Measurements from ENCODE around the gene ERF. TPM values are rescaled to one million over a fixed set of nuclear protein-coding genes. Genes with fewer than 3 reads are reported as not detected.

Gene ERF
- total RNA-seq, 1 donor from 2014 or later: 28.0 TPM

DNA sequence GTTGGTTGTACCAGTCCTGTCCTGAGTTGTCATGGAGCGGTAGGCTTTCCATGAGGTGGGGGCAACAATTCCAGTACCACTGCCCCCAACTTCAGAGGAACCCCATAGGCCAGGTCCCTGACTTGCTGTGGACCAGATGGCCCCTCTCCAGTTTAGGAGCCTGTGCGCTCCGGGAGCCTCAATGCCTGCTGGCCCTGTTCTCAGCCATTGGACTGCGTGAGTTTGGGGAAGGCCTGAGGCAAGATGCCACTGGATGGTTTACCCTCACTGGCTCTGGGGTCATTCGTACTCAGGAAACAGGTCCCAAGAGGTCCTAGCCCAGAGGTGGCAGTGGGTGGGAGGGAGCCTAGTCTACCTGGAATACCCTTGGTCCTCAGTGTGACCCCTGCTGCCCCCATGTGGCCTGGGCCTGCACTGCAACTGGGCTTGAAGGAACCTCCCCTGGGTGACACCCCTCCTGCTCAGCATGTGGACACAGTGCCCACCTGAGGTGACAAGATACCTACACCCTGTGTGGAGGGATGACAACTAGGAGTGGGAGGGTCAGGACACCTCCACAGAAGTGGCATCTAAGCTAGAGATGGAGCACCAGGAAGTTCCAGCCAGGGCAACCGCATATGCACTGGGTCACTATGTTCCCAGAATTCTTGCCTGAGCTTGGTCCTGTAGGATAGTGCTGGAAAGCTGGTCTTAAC is 41.0 kb upstream of the ERF start:
- H3K4me1 Mint-ChIP-seq (ENCODE audit: low read depth, unreplicated experiment): peaks cover 4% of the 10 kb centered on the region
- TF ChIP-seq, protein P1, sequence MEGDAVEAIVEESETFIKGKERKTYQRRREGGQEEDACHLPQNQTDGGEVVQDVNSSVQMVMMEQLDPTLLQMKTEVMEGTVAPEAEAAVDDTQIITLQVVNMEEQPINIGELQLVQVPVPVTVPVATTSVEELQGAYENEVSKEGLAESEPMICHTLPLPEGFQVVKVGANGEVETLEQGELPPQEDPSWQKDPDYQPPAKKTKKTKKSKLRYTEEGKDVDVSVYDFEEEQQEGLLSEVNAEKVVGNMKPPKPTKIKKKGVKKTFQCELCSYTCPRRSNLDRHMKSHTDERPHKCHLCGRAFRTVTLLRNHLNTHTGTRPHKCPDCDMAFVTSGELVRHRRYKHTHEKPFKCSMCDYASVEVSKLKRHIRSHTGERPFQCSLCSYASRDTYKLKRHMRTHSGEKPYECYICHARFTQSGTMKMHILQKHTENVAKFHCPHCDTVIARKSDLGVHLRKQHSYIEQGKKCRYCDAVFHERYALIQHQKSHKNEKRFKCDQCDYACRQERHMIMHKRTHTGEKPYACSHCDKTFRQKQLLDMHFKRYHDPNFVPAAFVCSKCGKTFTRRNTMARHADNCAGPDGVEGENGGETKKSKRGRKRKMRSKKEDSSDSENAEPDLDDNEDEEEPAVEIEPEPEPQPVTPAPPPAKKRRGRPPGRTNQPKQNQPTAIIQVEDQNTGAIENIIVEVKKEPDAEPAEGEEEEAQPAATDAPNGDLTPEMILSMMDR (IDR thresholded peaks at IDR 0.05; ENCODE audit: partially characterized antibody, unreplicated experiment): peak; percentile 90
- H3K4me3 Mint-ChIP-seq (ENCODE audit: unreplicated experiment): no peak overlapping the region
- H3K36me3 Mint-ChIP-seq (ENCODE audit: unreplicated experiment): peaks cover 4% of the 10 kb centered on the region
- H3K27ac Mint-ChIP-seq (ENCODE audit: unreplicated experiment): peak overlapping the region; percentile 55
- DNase-seq: peak; percentile 93
- H3K9me3 Mint-ChIP-seq (ENCODE audit: unreplicated experiment): peaks cover 15% of the 10 kb centered on the region
- H3K27me3 Mint-ChIP-seq (ENCODE audit: unreplicated experiment): peaks cover 6% of the 10 kb centered on the region

DNA sequence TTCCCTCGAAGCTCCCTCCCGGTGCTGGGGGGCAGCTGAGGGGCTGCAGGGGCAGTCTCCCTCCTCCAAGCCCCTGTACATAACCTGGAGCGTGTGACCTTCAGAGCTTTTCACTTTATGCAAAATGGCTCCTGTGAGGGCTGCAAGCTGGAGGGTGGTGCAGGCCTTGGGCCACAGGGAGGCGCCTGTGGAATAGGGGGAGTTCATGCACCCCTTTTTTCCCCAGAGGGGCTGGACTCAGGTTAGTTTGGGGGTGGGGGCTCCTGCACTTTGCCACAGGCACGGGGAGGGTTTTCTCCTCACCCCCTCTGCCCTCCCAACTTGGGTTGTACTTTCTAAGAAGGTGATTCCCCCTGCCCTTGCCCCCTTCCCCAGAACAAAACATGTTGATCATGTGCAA is 40.4 kb upstream of the ERF start:
- Mint-ChIP-seq H3K36me3 (ENCODE audit: unreplicated experiment) (peaks cover 4% of the 10 kb centered on the region), H3K4me1 (ENCODE audit: low read depth, unreplicated experiment) (peaks cover 4% of the 10 kb centered on the region), H3K27ac (ENCODE audit: unreplicated experiment) (peak overlapping the region; percentile 26), H3K9me3 (ENCODE audit: unreplicated experiment) (peaks cover 15% of the 10 kb centered on the region), H3K27me3 (ENCODE audit: unreplicated experiment) (peaks cover 6% of the 10 kb centered on the region), H3K4me3 (ENCODE audit: unreplicated experiment) (no peak overlapping the region)
- TF ChIP-seq, protein P1 (IDR thresholded peaks at IDR 0.05; ENCODE audit: partially characterized antibody, unreplicated experiment): no peak
- peak; percentile 12 for DNase-seq

DNA sequence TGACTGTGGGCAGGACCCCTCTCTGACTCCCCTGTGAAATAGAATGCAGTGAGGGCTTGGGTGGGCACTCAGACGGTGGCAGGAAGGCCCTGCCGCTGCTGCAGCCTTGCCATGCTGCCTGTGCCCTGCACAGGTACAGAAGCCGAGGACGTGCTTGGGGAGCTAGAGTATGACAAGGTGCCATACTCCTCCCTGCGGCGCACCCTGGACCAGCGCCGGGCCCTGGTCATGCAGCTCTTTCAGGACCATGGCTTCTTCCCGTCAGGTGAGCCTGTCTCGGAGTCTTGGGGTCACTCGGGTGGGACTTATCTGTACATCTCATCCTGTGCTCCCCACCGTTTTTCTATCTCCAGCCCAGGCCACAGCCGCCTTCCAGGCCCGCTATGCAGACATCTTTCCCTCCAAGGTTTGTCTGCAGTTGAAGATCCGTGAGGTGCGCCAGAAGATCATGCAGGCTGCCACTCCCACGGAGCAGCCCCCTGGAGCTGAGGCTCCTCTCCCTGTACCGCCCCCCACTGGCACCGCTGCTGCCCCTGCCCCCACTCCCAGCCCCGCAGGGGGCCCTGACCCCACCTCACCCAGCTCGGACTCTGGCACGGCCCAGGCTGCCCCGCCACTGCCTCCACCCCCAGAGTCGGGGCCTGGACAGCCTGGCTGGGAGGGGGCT is 39.7 kb upstream of the ERF start:
- peaks cover 15% of the 10 kb centered on the region for H3K9me3 Mint-ChIP-seq (ENCODE audit: unreplicated experiment)
- TF ChIP-seq, protein P1 (IDR thresholded peaks at IDR 0.05; ENCODE audit: partially characterized antibody, unreplicated experiment): no peak
- H3K4me1 Mint-ChIP-seq (ENCODE audit: low read depth, unreplicated experiment): peaks cover 4% of the 10 kb centered on the region
- peak; percentile 27 for DNase-seq
- H3K27me3 Mint-ChIP-seq (ENCODE audit: unreplicated experiment): peaks cover 6% of the 10 kb centered on the region
- no peak overlapping the region for H3K4me3 Mint-ChIP-seq (ENCODE audit: unreplicated experiment)
- H3K27ac Mint-ChIP-seq (ENCODE audit: unreplicated experiment): no peak overlapping the region
- H3K36me3 Mint-ChIP-seq (ENCODE audit: unreplicated experiment): peaks cover 4% of the 10 kb centered on the region

DNA sequence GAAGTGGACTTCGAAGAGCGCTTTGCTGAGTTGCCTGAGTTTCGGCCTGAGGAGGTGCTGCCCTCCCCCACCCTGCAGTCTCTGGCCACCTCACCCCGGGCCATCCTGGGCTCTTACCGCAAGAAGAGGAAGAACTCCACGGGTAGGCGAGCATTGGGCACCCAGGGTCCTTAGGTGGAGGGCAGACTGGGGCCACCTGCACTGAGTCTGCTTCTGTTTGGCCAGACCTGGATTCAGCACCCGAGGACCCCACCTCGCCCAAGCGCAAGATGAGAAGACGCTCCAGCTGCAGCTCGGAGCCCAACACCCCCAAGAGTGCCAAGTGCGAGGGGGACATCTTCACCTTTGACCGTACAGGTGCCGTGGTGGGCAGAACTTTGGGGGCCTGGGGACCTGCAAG is 39.0 kb upstream of the ERF start:
- Mint-ChIP-seq H3K27me3 (ENCODE audit: unreplicated experiment) (peaks cover 6% of the 10 kb centered on the region), H3K36me3 (ENCODE audit: unreplicated experiment) (peaks cover 4% of the 10 kb centered on the region)

More for the DNA sequence above, 39.0 kb upstream of the ERF start:
- Mint-ChIP-seq H3K4me1 (ENCODE audit: low read depth, unreplicated experiment) (peaks cover 4% of the 10 kb centered on the region), H3K4me3 (ENCODE audit: unreplicated experiment) (no peak overlapping the region), H3K27ac (ENCODE audit: unreplicated experiment) (no peak overlapping the region), H3K9me3 (ENCODE audit: unreplicated experiment) (peaks cover 15% of the 10 kb centered on the region)
- no peak for DNase-seq
- TF ChIP-seq, protein P1 (IDR thresholded peaks at IDR 0.05; ENCODE audit: partially characterized antibody, unreplicated experiment): no peak

Measured in glutamatergic neuron (in vitro differentiated cells).